GM21737 (cell line): ENCODE data around the gene LY6G5B.

ENCODE experiments used
- ATAC-seq: cut with Tn5 transposase; IDR thresholded peaks from one replicate; pipeline ENCODE4 v1.9.1; 2021; ENCODE audit warnings: mild to moderate bottlenecking, moderate library complexity; ENCODE audit not compliant: unreplicated experiment

The LY6G5B gene

DNA sequence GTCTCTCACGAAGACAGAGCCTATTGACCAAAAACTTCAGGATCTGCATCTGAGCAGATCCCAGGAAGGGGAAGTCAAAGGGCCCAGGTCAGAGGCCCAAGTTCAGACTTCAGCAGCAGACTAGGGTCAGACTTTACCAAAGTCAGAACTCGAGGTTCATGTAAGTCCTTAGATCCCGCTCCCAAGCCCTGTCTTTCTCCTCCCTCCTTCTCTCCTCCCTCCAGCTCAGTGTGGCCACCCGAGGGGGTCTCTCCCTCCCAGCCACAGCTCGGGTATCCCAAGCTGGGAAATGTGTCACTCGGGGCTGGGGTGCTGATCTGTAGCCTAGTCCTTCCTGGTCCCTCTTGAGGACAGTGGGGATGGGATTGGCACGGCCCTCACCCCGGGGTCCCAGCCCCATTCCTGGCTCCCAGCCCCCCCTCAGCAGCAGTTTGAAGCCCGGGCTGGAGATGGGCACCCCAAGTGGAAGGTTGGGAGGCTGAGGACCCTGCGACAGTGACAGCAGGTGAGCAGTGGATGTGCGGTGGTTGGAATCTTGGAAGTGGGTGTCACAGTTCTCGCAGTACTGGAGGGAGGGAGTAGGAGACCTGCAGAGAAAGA is 7.6 kb upstream of the LY6G5B start:
- ATAC-seq = no peak

DNA sequence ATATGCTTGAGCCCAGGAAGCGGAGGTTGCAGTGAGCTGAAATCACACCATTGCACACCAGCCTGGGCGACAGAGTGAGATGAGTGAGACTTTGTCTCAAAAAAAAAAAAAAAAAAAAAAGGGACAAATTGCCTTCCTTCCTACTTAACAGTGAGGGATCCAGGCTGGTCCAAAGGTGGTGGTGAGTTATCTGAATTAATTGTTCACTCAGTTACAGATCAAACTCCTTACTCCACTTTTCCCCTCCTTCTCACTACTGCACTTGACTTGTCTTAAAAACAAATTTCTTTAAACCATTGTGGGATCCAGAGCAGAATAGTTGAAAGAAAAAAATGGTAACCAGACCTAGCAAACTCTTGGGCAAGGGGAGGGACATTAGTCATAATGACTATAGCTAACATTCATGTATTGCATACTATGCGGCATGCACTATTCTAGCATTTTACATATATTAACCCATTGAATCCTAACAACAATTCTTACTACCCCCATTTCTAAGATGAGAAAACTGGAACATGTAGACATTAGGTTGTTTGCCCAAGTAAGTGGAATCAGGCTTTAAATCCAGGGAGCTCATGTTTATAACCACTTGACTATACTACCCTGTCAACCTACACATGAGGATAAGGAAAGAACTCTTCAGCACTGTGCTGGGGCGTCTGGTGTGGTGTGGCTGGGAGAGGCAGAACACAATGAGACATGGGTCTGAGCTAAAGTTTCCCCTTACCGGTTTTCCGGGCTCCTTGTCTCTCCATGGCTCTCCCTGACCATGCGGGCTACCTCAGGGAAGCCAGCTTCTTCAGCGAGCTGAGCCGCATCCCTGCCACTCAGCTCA is 6.4 kb upstream of the LY6G5B start:
- ATAC-seq = no peak

DNA sequence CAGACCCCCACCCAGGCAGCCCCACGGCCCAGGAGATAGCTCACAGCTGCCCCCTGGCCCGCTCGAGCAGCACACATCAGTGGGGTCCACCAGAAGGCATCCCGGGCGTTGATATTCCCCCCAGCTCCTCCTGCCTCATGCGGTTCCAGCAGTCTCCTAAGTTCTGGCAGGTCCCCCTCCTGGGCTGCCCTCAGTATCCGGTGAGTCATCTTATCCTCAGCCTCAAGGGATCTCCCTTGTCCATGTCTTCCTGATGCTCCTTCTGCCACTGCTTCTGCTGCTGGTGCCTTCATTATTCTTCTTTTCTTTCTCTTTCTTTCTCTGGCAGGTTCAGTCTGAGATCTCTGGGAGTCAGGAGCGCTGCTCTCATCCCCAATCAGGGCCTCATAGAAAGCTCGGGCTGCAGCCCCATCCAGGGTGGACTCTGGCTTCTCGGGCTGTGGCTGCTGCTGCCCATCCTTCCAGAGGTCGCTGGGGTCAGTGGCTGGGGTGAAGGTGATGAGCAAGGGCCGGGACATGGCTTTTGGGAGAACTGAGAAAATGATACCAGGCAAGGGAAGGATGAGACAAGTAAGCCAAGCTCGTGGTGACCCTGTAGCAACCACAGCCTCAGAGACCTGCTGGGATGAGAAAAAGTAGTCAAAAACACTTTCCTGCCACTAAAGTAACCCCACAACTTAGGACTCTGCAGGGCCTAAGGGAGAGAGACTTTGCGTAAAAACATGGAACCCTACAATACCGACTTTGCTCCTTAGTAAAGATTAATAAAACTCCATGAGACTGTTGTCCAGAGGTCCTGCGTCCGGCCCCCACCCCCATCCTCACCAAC is 5.6 kb upstream of the LY6G5B start:
- no peak for ATAC-seq

DNA sequence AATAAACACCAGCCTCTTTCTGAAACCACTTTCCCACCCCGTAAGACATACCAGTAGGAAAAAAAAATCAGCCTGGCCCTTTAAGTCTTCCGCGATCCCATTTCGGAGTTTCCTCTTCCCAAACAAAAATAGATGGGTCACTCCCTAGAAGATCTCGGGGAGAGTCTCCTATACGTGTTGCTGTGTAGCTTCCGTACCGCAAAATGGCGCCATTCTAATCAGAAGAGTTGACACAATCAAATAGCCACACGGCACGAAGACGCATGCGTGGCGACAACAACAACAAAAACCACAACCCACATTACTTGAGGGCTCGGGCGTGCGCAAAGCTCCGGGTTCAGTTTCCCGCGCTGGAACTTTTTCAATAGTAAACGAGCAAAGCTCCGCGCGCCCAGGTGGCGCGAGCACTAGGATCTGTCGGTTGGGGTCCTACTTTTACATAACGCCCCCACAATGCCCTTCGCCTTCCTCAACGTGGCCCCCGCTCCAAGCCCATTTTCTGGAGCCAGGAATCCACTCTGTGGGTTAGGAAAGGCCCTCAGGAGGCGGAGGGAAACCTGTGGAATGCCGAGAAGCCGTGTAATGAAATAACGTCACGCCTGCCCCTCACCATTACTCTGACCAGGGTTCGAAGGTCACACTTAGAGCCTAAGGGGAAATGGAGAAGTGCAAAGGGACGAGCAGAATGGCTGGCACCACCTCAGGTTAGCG is 4.8 kb upstream of the LY6G5B start, which contains the start of gene GPANK1:
GPANK1 (minus strand) TSS at position 208 of the 711 bp plus-strand sequence. CDS start 519 bp downstream, outside the sequence.
- peak; percentile 21 for ATAC-seq

DNA sequence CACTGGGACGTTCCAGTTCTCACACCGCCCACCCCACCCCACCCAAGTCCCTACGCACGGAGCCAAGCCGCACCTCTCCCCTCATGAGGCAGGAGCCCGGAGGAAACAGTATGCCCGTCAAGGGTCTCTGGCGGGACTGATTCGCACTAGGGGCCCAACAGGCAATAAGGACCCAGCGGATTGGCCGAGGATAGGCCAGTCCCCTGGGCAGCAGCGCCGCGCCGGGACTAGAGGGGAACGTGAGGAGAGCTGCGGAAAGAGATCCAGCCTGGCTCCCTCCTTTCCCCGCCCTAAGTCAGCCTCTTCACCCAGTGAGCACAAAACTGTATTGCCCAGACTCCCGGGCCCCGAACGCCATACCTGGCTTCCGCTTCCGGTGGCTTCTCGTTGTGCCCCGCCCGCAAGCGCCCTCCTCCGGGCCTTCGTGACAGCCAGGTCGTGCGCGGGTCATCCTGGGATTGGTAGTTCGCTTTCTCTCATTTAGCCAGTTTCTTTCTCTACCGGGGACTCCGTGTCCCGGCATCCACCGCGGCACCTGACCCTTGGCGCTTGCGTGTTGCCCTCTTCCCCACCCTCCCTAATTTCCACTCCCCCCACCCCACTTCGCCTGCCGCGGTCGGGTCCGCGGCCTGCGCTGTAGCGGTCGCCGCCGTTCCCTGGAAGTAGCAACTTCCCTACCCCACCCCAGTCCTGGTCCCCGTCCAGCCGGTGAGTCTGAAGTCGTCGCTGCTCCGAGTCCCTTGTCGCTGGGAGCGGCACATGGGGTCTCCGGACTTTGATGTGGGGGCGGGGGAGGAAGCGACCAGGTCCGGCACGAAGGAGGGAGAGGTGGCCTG is 4.1 kb upstream of the LY6G5B start, which contains the start of gene CSNK2B:
CSNK2B (plus strand) TSS at position 580 of the 836 bp plus-strand sequence. CDS start 752 bp downstream, outside the sequence.
- peak; percentile 64 for ATAC-seq

DNA sequence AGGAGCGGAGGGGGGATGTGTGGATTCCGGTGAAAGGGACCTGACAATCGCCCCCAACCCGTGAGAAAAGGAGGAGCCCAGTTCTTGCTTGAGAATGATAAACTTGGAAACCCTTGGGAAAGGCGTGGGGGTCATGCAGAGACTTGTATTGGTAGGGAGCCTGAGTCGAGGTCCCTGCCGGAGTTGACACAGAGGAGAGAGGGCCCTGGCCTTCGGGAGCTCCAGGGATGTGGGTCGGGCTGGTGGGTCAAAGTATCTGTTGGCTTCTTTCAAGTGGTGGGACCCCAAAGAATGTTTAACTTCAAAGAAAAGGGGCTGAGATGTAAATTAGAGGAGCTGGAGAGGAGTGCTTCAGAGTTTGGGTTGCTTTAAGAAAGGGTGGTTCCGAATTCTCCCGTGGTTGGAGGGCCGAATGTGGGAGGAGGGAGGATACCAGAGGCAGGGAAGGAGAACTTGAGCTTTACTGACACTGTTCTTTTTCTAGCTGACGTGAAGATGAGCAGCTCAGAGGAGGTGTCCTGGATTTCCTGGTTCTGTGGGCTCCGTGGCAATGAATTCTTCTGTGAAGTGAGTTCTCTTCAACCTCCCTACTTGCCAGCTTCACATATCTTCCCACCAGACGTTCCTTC is 3.3 kb upstream of the LY6G5B start:
- no peak for ATAC-seq

DNA sequence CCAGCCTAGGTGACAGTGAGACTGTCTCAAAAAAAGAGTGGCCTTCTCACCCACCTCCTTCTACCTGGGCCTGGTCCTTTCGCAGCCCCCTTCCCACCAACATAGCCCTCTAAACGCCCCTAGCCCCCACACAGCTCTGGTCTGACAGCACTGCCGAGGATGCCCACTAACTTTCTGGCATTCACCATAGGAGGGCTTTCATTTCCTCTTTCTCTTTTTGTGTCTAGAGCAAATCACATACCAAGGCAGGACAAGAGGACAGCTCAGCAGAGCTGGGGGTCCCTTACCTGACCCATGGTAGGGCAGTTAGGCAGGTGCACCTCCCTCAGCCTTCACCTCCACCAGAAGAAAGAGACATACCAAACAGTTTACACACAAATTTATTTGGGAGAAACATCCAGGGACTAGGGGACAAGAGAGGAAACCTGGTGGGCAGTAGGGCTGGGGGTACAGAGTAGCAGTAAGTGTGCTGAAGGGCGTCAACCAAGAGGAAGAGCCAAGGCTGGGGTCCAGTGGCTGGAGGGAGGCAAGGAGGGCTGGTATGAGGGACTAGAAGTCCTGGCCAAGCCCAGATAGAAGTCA is 6.6 kb downstream of the LY6G5B start:
- ATAC-seq = no peak

DNA sequence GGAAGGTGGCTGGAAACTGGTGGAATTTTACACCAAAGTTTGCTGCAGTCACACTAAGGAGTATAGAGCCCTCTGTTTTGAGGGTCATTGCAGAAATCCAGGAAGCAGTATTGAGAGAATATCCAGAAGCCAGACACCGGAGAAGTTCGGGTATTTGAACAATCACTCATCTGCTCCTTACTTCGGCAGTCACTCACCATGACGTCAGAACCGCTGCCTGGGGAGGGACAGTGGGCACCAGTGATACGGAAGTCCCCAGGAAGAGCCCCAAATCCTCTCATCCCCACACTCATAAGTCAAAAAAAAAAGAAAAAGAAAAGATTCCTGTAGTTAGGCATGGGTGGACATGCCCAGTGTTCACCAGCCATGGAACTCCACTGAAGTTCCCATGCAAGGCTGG is 7.1 kb downstream of the LY6G5B start:
- no peak for ATAC-seq

DNA sequence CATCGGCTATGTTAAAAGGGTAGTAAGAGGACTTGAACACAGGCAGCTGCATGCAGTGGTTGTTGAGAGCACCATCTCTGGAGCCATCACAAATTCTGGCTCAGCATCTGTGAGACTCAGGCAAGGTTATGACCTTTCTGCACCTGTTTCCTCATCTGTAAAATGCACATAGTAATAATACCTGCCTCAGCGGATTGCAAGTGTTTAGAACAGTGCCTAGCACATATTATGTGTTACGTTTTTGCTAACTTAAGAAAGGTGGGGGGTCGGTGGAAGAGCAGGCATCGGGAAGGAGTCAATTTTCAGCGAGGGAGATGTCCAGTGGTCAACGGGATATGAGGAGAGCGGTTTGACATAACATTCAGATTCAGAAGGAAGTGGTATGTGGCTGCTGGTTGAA is 8.2 kb downstream of the LY6G5B start:
- no peak for ATAC-seq

DNA sequence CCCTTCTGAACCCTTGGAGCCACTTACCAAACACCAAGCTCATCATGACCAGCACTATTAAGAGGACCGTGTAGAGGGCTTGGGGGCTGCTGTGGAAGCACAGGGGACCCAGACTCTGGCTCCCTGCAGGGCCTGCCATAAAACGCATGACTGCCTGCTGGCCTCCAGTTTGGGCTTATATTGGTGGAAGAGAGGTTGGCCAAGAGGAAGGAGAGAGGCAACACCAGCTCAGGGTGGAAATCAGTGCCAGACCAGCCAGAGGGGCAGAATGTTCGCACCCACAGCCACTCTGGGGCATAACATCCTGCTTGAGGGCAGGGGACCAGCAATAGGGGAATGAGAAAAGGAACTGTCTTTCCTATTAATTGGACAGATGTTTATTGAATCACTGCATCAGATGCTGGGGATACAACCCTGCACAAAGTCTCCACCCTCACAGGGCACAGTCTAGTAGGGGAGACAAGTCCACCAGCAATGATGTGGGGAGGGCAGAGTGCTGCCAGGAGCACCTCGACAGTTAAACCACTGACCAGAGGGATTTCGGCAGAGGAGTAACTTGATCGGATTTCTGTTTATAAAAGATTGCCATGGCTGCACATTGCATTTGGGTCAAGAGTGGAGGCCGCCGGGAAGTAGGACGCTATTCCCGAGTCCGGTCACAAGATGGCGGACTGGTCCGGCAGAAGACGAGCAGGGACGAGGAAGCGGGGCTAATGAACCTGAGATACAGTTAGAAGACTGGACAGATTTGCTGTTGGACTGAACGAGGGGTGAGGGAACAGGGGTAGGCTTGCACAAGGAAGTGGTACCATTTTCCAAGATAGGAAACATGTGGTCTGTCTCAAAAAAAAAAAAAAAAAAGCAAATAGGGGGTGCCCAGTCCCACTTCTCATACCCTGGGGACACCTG is 10.7 kb downstream of the LY6G5B start, which contains the start of gene LY6G5C:
LY6G5C (minus strand) TSS at position 842 of the 909 bp plus-strand sequence; CDS start at position 148, 694 bp downstream.
- no peak for ATAC-seq

DNA sequence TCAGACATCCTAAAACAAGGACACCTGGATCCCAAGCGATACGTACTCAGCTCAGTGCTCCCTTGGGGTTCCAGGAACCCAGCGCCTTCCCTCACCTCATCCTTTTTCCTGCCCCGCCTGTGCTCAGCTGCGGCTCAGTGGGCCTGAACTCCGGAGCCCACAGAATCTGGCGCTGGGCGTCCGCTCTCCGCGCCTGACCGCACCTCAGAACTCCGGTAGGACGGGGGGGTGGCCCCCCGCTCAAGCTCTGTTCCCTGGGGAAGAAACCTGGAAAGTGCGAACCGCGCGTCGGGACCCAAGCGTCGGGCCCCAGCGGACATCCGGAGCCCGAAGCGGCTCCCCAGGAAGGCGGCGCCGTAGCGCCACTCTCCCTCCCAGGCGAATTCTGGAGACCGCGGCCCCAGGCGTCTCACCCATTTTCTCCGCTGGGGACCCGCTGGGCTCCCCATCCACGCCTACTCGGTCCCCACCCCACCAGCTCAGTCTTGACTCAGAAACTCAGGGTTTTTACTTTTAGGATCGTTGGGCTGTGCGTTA is 11.4 kb downstream of the LY6G5B start:
- ATAC-seq = no peak

DNA sequence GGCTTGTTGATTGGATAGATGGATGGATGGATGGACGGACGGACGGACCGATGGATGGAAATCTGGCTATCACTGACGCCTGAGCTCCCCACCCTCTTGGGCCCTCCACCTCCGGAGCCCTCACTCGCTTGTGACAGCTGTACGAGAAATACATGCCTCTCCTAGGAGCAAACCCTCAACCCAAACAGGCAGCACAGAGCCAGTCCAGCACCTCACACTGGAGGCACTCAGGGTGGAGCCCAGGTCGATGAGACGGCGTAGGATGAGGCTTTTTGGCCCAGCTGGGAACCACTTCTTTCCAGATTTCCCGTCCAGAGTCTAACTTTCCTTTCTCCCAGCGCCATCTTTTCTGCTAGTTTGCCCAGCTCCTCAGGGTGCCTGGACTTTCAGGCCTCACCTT is 13.8 kb downstream of the LY6G5B start:
- ATAC-seq = no peak

DNA sequence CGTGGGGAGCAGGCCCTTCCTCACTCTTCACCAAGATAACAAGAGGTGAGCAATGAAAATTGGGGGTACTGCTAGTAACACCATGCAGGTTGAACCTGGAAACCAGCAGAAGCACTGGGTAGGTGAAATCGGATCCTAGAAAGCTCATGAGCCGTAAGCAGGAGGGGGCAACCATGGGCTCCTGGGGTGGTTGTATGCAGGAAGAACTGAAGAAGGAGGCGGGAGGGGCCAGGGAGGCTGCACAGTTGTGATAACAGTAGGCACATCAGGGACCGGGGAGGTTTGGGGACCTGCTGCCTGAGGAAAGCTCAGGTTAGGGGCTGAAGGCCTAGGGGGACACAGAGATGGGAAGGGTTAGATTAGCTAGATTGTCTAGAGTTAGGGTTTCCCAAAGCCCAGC is 16.7 kb downstream of the LY6G5B start:
- no peak for ATAC-seq

DNA sequence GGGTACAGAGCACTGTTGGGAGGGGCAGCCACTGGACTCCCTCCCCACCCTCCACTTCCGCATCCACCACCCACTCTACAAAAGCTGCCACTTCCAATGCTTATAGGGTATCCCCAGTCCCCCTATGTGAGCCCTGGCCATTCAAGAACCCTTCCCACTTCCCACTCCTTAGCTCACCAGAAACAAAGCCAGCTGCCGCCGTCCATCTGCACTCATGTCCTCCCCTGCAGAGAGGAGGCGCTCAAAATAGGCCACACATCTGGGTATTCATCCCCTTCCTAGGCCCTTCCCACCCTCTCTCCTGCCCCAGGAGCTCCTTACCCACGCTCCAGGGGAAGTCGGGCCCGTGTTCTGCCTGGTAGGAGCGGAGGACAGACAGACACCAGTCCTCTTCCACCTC is 17.5 kb downstream of the LY6G5B start:
- ATAC-seq = no peak

DNA sequence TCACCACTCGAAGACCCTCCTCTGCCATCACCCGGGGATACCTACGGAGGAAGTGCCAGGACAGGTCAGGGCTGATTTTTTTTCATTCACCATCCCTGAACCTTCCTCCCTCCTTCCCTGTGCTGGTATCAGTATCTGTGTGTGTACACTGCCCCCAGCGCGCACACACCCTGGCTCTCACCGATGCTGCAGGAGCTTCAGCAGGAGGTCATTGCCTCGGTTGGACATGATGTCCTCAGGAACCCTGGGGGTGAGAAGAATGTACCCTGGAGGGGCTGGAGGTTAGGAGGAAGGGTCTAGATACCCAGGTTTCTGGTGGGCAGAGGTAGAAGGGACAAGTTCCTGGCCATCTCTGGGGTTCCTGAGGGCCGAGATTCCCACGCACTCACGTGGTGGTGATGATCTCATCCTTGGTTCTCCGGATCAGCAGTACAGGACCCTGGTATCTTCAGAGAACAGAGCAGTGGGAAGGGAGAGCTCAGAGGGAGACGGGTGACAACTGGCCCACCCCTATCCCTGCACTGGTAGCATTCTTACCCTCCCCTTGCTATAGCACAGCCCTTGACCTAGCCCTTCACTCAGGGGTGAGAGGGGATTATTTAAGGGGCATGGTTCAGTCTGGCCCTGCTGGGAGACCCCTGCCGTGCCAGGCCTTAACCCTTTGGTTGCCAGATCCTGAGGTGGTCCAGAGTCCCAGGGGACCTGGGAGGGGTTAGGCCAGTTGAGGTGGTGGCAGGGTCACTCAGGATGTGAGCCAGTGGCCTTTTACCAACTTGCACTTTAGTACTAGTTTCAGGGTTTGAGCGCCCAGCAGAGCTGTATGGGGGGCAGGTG is 18.3 kb downstream of the LY6G5B start:
- ATAC-seq = no peak

DNA sequence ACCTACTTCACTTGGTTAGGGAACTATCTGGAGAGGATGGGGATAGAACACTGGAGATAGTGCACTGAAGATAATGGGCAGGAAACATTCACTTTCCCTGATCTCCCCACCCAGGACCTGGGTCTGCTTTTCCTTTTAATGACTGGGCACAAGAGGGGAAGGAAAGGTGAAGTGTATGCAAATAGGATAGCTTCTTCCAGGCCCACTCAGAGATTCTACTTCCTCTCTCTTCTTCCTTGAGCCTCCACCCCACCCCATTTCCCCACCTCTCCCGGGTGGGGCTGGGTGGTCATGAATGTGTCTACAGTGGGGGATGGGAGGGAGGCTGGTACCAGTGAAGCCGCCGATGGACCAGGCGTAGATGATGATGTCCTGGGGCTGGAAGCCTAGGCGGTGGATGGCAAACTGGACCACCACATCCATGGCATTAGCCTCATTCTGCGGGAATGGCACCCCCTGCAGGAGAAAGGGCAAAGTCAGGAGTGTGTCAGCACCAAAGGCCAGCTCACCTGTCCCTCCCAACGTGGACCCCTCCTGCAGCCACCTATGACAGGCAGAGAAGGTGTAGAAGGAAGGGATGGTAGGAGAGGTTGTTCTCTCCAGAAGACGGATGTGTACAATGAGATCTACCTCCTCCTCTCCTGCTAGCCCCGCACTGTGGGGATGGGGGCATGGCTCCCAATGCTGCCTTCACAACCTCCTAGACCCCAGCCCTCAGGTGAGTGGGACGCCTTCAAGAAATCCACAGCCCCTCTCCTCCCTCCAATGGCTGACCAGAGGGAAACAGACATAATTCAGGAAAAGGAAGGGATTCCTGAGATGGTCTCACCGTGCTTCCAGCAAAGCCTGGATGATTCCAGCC is 19.7 kb downstream of the LY6G5B start:
- ATAC-seq = no peak
